Mesendoderm (in vitro differentiated cells): ENCODE data around the gene JPT1.

Experiments
- DNase-seq: peaks from one replicate; pipeline ENCODE4 v3.0.0; 2013
- H2AK5ac ChIP-seq: 2 replicates; pipeline ENCODE4 v1.6.1; 2013; ENCODE audit warnings: low read length, inconsistent platforms
- H2BK120ac ChIP-seq: 2 replicates; pipeline ENCODE4 v1.6.1; 2013; ENCODE audit warnings: low read depth, mild to moderate bottlenecking, low read length, moderate library complexity, mixed read lengths
- H2BK15ac ChIP-seq: replicated peaks from 2 replicates; pipeline ENCODE4 v1.6.1; 2013; ENCODE audit warnings: low read depth, mild to moderate bottlenecking, moderate library complexity
- H2BK5ac ChIP-seq: 2 replicates; pipeline ENCODE4 v1.6.1; 2013; ENCODE audit warnings: low read length, inconsistent platforms
- H3K18ac ChIP-seq: 2 replicates; pipeline ENCODE4 v1.6.1; 2013; ENCODE audit warnings: mild to moderate bottlenecking, low read length, mixed read lengths
- H3K23ac ChIP-seq: one replicate; pipeline ENCODE4 v1.6.1; 2013; ENCODE audit warnings: low read length
- H3K27ac ChIP-seq: 2 replicates; pipeline ENCODE4 v1.5.1; 2013; ENCODE audit warnings: low read depth, mild to moderate bottlenecking, inconsistent platforms, low read length, moderate library complexity
- H3K27me3 ChIP-seq: 2 replicates; pipeline ENCODE4 v1.6.1; 2013; ENCODE audit warnings: low read length, control low read depth, mild to moderate bottlenecking, inconsistent platforms; ENCODE audit not compliant: insufficient read depth, poor library complexity
- H3K36me3 ChIP-seq: 2 replicates; pipeline ENCODE4 v1.6.1; 2013; ENCODE audit warnings: low read length, inconsistent platforms; ENCODE audit not compliant: control insufficient read depth, insufficient read depth
- H3K4ac ChIP-seq: one replicate; pipeline ENCODE4 v1.6.1; 2013; ENCODE audit warnings: low read depth, mild to moderate bottlenecking, low read length, moderate library complexity
- H3K4me1 ChIP-seq: 2 replicates; pipeline ENCODE4 v1.6.1; 2013; ENCODE audit warnings: low read depth, low read length, inconsistent platforms; ENCODE audit not compliant: control insufficient read depth
- H3K4me2 ChIP-seq: 2 replicates; pipeline ENCODE4 v1.6.1; 2013; ENCODE audit warnings: low read length
- H3K4me3 ChIP-seq: 2 replicates; pipeline ENCODE4 v1.5.1; 2013; ENCODE audit warnings: mild to moderate bottlenecking, low read length
- H3K56ac ChIP-seq: one replicate; pipeline ENCODE4 v1.6.1; 2013; ENCODE audit warnings: low read length
- H3K79me1 ChIP-seq: 2 replicates; pipeline ENCODE4 v1.6.1; 2013; ENCODE audit warnings: low read length, inconsistent platforms
- H3K79me2 ChIP-seq: 2 replicates; pipeline ENCODE4 v1.6.1; 2013; ENCODE audit warnings: mild to moderate bottlenecking, low read length; ENCODE audit not compliant: control insufficient read depth, insufficient read depth
- H3K9ac ChIP-seq: 2 replicates; pipeline ENCODE4 v1.6.1; 2013; ENCODE audit warnings: low read length, inconsistent platforms
- H4K5ac ChIP-seq: one replicate; pipeline ENCODE4 v1.6.1; 2013; ENCODE audit warnings: low read length
- H4K8ac ChIP-seq: one replicate; pipeline ENCODE4 v1.6.1; 2013; ENCODE audit warnings: low read depth, mild to moderate bottlenecking, control low read depth, low read length, moderate library complexity
- WGBS: extraction: QIAGEN DNeasy Blood & Tissue Kit; methylation state at CpG from one replicate; pipeline ENCODE4 v1.1.7; 2013; ENCODE audit warnings: low lambda C conversion rate, missing lambda C conversion rate; ENCODE audit not compliant: insufficient coverage; ENCODE audit errors: extremely low coverage; 5-methylcytosine and 5-hydroxymethylcytosine counted together

The JPT1 gene

DNA sequence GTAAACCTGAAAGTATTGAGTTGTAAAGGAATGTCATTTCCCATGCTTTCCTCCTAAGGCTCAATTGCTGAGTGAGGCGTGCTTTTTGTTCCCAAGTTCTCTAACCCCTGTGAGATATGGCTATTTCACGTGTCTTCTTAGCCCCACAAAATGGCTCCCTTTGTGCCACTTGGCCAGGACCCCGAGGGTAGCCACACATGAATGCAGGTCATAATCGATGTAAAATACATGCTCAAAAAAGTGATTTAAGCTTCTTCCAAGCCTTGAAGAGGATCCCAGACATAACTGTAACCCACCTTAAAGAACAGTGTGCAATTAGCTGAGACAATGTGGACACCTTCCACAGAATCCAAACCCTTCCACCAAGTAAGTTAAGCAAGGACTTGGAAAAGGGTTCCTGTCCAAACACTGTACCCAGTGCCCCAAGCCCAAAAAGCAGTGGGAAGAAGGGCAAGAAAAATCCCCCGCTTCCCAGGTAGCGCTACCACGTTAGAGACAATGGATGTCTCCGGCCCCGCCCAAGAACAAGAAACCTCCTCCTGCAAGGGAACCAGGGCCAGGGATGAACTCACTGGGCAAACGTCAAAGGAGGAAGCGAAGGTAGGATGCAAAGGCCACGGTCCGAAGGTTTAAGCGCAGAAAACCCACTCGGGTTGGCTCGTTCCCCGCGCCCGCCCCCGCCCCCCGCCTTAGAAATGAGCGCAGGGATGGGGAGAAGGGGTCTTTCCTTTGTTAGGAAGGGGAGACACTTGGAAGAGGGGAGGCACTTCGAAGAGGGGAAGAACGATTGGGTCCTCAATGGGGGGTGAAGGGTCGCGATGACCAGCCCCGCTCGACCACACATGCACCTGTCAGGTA lies 1.2 kb downstream of the JPT1 start:
- Histone ChIP-seq H3K9ac (peak overlapping the region; percentile 92), H4K8ac (no peak overlapping the region), H3K4me1 (peaks cover 2% of the 10 kb centered on the region), H3K27ac (no peak overlapping the region), H3K27me3 (no peaks in the 10 kb centered on the region), H3K56ac (peak overlapping the region; percentile 100), H2AK5ac (peak overlapping the region; percentile 95), H2BK5ac (peak overlapping the region; percentile 85), H2BK15ac (no peak overlapping the region), H3K79me2 (peaks cover 57% of the 10 kb centered on the region), H3K4me3 (peak overlapping the region; percentile 97), H3K4me2 (peak overlapping the region; percentile 93), H2BK120ac (no peak overlapping the region), H3K18ac (peak overlapping the region; percentile 53), H3K79me1 (no peaks in the 10 kb centered on the region), H3K36me3 (peaks cover 3% of the 10 kb centered on the region), H4K5ac (peak overlapping the region; percentile 98), H3K23ac (peak overlapping the region; percentile 90), H3K4ac (peak overlapping the region; percentile 97)
- WGBS: no CpG with 5 or more reads among the region's 28 CpGs
- DNase-seq: peak; percentile 76

GRCh38 chr17:75152523-75152921 lies 1.8 kb downstream of the JPT1 start:
- no peak overlapping the region for H4K8ac ChIP-seq
- H3K4me1 ChIP-seq: peaks cover 2% of the 10 kb centered on the region
- H3K4me3 ChIP-seq: peak overlapping the region; percentile 97
- H3K27ac ChIP-seq: no peak overlapping the region
- H3K4ac ChIP-seq: no peak overlapping the region
- peaks cover 3% of the 10 kb centered on the region for H3K36me3 ChIP-seq
- no peak overlapping the region for H2BK120ac ChIP-seq
- peak overlapping the region; percentile 100 for H3K56ac ChIP-seq
- WGBS: no CpG with 5 or more reads among the region's 6 CpGs
- no peak overlapping the region for H2BK15ac ChIP-seq
- no peak overlapping the region for H4K5ac ChIP-seq
- peak overlapping the region; percentile 93 for H3K4me2 ChIP-seq
- peaks cover 60% of the 10 kb centered on the region for H3K79me2 ChIP-seq
- H3K27me3 ChIP-seq: no peaks in the 10 kb centered on the region
- H3K79me1 ChIP-seq: no peaks in the 10 kb centered on the region
- no peak for DNase-seq
- no peak overlapping the region for H2BK5ac ChIP-seq
- H3K23ac ChIP-seq: peak overlapping the region; percentile 90
- H3K9ac ChIP-seq: peak overlapping the region; percentile 92
- H2AK5ac ChIP-seq: no peak overlapping the region
- H3K18ac ChIP-seq: peak overlapping the region; percentile 53

DNA sequence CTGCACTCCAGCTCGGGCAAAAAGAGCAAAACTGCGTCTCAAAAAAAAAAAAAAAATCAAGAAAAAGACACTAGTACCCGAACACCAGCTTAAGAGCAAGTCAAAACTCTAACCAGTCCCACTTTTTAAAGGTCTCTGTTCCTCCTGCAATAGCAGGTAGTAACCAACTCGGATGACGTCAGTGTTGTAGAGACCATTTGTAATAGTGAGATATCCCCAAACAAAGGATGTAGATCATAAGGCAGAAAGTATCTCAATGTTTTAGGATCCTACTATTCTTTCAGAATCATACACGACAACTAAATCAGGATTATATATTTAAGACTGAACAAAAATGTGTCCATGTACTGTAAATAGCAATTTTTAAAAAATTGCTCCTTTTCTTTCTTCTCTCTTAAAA lies 2.4 kb downstream of the JPT1 start:
- Histone ChIP-seq H3K4me3 (no peak overlapping the region), H3K79me2 (peaks cover 60% of the 10 kb centered on the region), H3K27ac (no peak overlapping the region), H4K5ac (no peak overlapping the region), H3K4ac (no peak overlapping the region), H4K8ac (no peak overlapping the region), H3K4me2 (peak overlapping the region; percentile 21), H3K9ac (peak overlapping the region; percentile 92), H2AK5ac (no peak overlapping the region), H2BK5ac (no peak overlapping the region), H3K18ac (no peak overlapping the region), H3K79me1 (peaks cover 2% of the 10 kb centered on the region), H3K36me3 (peaks cover 7% of the 10 kb centered on the region), H3K56ac (no peak overlapping the region), H3K4me1 (peaks cover 2% of the 10 kb centered on the region), H2BK15ac (no peak overlapping the region), H2BK120ac (no peak overlapping the region), H3K23ac (no peak overlapping the region), H3K27me3 (no peaks in the 10 kb centered on the region)
- peak; percentile 63 for DNase-seq
- WGBS: no CpG with 5 or more reads among the region's 6 CpGs

DNA sequence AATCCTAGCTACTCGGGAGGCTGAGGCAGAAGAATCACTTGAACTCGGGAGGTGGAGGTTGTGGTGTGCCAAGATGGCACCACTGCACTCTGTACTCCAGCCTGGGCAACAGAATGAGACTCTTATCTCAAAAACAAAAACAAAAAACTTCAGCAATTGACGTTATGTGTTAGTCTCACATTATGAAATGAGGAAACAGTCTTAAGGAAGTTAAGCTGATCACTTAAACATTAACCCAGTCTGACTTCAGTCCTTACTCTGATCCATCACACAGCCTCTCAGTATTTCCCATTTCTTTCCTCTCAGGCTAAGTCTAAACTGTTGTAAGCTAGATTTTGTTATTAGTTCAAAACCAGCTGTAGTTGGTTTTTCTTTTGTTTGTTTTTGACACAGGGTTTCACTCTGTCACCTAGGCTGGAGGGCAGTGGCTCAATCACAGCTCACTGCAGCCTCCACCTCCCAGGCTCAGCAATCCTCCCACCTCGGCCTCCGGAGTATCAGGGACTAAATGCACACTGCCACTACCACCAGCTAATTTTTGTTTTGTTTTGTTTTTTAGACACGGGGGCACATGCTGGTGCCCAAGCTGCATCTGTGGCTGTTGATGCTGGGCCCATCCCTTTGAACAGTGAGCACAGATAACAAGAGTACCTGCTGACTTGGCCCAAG lies 6.3 kb downstream of the JPT1 start:
- no peak for DNase-seq
- H2BK5ac ChIP-seq: no peak overlapping the region
- no peaks in the 10 kb centered on the region for H3K4me1 ChIP-seq
- no peak overlapping the region for H2AK5ac ChIP-seq
- no peak overlapping the region for H4K8ac ChIP-seq
- H3K4ac ChIP-seq: no peak overlapping the region
- H3K4me2 ChIP-seq: no peak overlapping the region
- no peak overlapping the region for H3K4me3 ChIP-seq
- peaks cover 48% of the 10 kb centered on the region for H3K79me2 ChIP-seq
- no peak overlapping the region for H2BK120ac ChIP-seq
- no peak overlapping the region for H4K5ac ChIP-seq
- H3K79me1 ChIP-seq: peaks cover 9% of the 10 kb centered on the region
- H2BK15ac ChIP-seq: no peak overlapping the region
- H3K27me3 ChIP-seq: no peaks in the 10 kb centered on the region
- no peak overlapping the region for H3K23ac ChIP-seq
- no peak overlapping the region for H3K56ac ChIP-seq
- H3K18ac ChIP-seq: no peak overlapping the region
- no peak overlapping the region for H3K9ac ChIP-seq
- peaks cover 23% of the 10 kb centered on the region for H3K36me3 ChIP-seq
- no peak overlapping the region for H3K27ac ChIP-seq
- no CpG with 5 or more reads among the region's 6 CpGs for WGBS

DNA sequence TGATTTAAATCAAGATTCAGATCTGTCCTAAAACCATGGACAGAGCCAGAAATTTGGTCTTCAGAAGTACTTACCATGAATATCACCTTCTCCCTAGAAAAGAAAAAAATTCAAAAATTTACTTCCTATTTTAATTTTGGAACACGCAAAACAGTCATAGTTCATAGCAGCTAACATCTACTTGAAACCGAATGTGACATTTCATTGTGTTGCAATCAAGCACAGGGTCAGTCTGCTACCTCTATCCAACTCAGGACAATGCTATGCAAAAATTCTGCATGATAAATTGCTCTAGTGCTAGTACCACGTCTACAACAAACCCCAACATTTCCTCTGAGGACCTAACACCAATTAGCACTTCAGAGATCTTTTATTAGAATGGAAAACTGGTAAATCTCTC lies 7.7 kb downstream of the JPT1 start:
- Histone ChIP-seq H3K23ac (no peak overlapping the region), H3K27ac (no peak overlapping the region), H3K79me2 (peaks cover 35% of the 10 kb centered on the region), H3K9ac (no peak overlapping the region), H3K79me1 (peaks cover 11% of the 10 kb centered on the region), H3K4me2 (no peak overlapping the region), H3K4me1 (no peaks in the 10 kb centered on the region), H3K36me3 (peaks cover 26% of the 10 kb centered on the region), H3K4ac (no peak overlapping the region), H3K4me3 (no peak overlapping the region), H2BK120ac (no peak overlapping the region), H4K5ac (no peak overlapping the region), H3K27me3 (no peaks in the 10 kb centered on the region), H3K18ac (no peak overlapping the region), H2BK15ac (no peak overlapping the region), H2AK5ac (no peak overlapping the region), H2BK5ac (no peak overlapping the region), H3K56ac (no peak overlapping the region), H4K8ac (no peak overlapping the region)
- no CpG with 5 or more reads among the region's 3 CpGs for WGBS
- no peak for DNase-seq
